GM19351 (cell line): ENCODE measurements around the gene DPP6.

Experiments used
- ATAC-seq: cut with Tn5 transposase; IDR thresholded peaks from one replicate; pipeline ENCODE4 v1.9.1; 2021; ENCODE audit warnings: mild to moderate bottlenecking, moderate library complexity; ENCODE audit not compliant: unreplicated experiment

DPP6 gene

GRCh38 chr7:154748089-154748786 is 696.0 kb downstream of the DPP6 start:
- no peak for ATAC-seq

DNA sequence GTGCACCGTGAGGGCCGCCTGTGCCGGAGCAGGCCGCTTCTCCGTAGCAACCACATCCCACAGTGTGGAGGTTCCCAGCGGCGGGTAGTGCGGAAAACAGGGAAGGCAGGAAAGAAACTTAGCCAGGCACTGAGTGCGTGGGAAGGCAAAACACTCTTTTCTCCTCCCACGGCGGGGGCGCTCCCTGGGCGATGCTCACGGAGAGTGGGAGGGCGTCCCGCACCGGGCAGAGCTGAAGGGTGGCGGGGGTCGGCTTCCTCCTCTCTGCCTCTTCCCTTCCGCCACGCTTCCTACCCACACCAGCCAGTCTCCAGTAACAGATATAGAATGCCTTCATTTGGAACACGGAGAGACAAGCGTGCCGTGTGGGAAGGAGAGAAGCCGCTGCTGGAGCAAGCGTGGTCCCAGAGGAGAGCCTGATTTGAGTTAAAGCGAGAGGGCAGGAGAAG is 698.2 kb downstream of the DPP6 start:
- no peak for ATAC-seq

DNA sequence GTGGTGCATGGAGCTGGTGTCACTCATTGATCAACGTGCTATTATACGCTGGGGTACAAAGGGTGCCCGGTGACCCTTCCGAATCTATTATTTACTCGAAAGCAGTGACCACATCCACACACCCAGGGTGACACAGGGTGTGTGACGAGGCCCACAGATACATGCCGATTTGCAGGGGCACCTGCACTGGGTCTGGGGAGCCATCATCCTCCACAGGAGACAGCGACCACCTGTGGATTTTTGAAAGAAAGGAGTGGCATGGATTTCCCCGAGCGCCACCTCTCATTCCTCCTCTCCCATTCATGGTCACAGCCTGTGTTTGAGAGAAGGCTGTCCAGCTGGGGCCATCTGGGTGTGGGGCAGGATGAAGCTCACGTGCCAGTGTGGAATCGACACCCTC is 701.0 kb downstream of the DPP6 start:
- ATAC-seq = no peak

DNA sequence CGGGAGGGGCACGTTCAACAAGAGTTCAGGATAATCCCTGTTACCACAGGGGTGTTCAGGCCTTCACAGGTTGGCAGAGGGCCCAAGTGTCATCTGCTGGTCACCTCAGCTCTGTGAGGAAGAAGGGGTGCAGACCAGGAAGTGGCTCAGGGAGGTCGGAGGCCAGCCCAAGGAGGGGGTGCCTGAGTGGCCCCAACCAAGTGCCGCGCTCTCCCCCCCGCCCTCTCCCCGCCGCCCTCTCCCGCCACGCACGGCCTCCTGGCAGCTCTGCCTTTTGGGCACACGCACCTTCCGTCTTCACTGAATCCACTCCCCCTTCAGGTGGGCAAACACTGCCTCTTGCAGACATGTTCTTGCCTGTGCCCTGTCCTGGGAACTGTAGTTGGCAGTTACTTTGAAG is 705.6 kb downstream of the DPP6 start:
- no peak for ATAC-seq

GRCh38 chr7:154759989-154760388 is 707.8 kb downstream of the DPP6 start:
- ATAC-seq = no peak

GRCh38 chr7:154765118-154765517 is 712.9 kb downstream of the DPP6 start:
- no peak for ATAC-seq

DNA sequence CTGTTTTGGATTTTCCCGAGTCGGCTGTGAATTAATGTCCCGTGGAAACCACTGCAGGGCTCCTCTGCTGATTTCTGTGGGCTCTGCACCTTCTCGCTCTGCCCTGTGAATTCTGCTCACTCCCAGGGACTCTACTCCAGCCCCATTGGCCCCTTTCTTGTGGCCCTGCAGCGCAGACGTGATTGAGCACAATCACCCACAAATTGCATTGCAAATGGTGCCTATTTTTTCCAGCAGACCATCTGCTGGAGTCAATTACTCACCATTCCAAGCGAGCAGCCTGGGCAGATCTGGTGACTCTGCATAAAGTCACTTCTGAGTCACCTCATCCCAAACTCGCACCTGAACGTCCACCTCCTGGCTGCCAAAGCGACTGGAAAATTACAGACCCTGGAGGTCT is 714.9 kb downstream of the DPP6 start:
- ATAC-seq = no peak

DNA sequence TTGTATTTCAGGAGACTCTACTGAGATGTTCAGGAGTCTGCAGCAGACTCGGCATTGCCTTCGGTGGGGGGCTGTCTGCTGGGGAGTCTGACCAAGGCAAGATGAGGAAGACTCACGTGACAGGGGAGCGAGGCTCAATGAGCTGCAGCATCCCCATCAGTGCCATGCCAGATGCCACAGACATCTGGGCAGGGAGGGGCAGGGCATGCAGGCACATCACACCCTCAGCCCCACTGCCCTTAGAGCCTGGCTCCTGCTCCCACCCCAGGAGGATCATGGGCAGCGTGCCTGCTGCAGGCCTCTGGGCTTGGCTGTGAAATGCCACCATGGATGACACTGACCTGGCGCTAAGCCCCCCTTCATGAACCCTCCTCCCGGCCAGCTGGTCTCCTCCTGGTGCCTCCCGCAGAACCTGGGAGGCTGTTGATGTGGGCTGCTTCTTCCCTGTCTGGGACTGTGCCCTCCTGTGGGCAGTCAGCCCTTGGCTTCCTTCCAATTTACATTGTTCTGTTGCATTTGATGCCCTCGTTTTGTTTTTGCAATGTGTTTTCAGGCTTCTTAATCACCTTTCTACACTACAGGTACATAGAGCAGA is 715.7 kb downstream of the DPP6 start:
- no peak for ATAC-seq

GRCh38 chr7:154769001-154769400 is 716.8 kb downstream of the DPP6 start:
- no peak for ATAC-seq

- no peak for ATAC-seq
Measured at GRCh38 chr7:154769527-154769926, 717.3 kb downstream of the DPP6 start.

DNA sequence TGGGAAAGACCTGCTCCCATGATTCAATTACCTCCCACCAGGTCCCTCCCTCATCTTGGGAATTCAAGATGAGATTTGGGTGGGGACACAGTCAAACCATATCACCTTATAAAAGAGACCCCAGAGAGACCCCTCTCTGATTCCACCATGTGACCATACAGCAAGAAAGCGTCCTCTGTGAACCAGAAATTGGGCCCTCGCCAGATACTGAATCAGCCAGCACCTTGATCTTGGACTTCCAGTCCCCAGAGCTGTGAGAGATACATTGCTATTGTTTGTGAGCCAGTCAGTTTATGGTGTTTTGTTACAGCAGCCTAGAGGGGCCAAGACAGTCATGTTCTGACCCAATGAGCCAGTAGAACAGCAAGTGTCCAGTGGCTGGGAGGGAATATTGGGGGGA is 718.2 kb downstream of the DPP6 start:
- ATAC-seq = no peak

DNA sequence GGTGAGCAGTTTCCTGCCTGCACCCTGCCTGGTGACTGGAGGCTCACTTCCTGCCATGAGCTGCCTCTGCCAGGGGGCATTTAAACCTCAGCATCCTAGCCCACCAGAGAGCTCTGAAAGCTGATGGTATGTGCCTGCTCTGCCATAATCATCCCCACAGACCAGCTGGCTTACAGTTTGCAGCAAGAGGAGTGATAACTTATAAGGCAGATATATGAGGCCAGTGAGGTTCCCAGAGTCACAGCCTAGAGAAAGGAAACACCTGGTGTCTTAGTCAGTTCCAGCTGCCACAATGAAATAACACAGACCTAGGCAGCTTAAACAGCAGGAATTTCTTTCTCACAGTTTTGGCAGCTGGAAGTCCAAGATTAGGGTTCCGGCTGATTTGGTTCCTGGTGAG is 718.8 kb downstream of the DPP6 start:
- no peak for ATAC-seq

GRCh38 chr7:154774303-154774969 is 722.2 kb downstream of the DPP6 start:
- no peak for ATAC-seq

GRCh38 chr7:154775681-154776080 is 723.5 kb downstream of the DPP6 start:
- ATAC-seq = no peak

- no peak for ATAC-seq
Measured at GRCh38 chr7:154776350-154776749, 724.2 kb downstream of the DPP6 start.

- no peak for ATAC-seq
Measured at GRCh38 chr7:154777023-154777422, 724.8 kb downstream of the DPP6 start.

GRCh38 chr7:154777489-154777888 is 725.3 kb downstream of the DPP6 start:
- no peak for ATAC-seq

- no peak for ATAC-seq
Measured at GRCh38 chr7:154777908-154778307, 725.7 kb downstream of the DPP6 start.

GRCh38 chr7:154781369-154782303 is 729.4 kb downstream of the DPP6 start:
- no peak for ATAC-seq

GRCh38 chr7:154783281-154783909 is 731.2 kb downstream of the DPP6 start:
- ATAC-seq = no peak

- ATAC-seq = no peak
Measured at GRCh38 chr7:154785898-154786297, 733.7 kb downstream of the DPP6 start.
